ENCODE measurements around the gene PTPRK.
A peak's percentile ranks its signal among the peaks of the same experiment; 100 is the strongest.

Gene PTPRK

GRCh38 chr6:128406453-128406852 lies 113.9 kb downstream of the PTPRK start:
- no peaks in the 10 kb centered on the region for H3K4me1 Mint-ChIP-seq

GRCh38 chr6:128403618-128404444 lies 116.6 kb downstream of the PTPRK start:
- Mint-ChIP-seq H3K4me1 (no peaks in the 10 kb centered on the region), H3K4me3 (no peak overlapping the region), H3K27me3 (ENCODE audit: low read depth) (no peaks in the 10 kb centered on the region), H3K9me3 (no peaks in the 10 kb centered on the region), H3K27ac (no peak overlapping the region), H3K36me3 (ENCODE audit: low read depth) (peaks cover 8% of the 10 kb centered on the region)
- no peak for TF ChIP-seq CTCF (IDR thresholded peaks at IDR 0.05; ENCODE audit: unreplicated experiment in 3 of 3)

More at GRCh38 chr6:128406453-128406852, 113.9 kb downstream of the PTPRK start:
- H3K36me3 Mint-ChIP-seq (ENCODE audit: low read depth), result peaks cover 8% of the 10 kb centered on the region
- no peak overlapping the region for H3K4me3 Mint-ChIP-seq
- no peak for TF ChIP-seq CTCF (IDR thresholded peaks at IDR 0.05; ENCODE audit: unreplicated experiment in 3 of 3)
- H3K27me3 Mint-ChIP-seq (ENCODE audit: low read depth), result no peaks in the 10 kb centered on the region
- H3K27ac Mint-ChIP-seq, result no peak overlapping the region
- H3K9me3 Mint-ChIP-seq, result no peaks in the 10 kb centered on the region

GRCh38 chr6:128400875-128401274 lies 119.5 kb downstream of the PTPRK start:
- Mint-ChIP-seq H3K27me3 (ENCODE audit: low read depth) (no peaks in the 10 kb centered on the region), H3K27ac (no peak overlapping the region), H3K36me3 (ENCODE audit: low read depth) (peaks cover 8% of the 10 kb centered on the region), H3K4me3 (no peak overlapping the region), H3K9me3 (no peaks in the 10 kb centered on the region), H3K4me1 (no peaks in the 10 kb centered on the region)
- TF ChIP-seq CTCF (IDR thresholded peaks at IDR 0.05; ENCODE audit: unreplicated experiment in 3 of 3), result no peak

GRCh38 chr6:128397996-128398395 lies 122.4 kb downstream of the PTPRK start:
- Mint-ChIP-seq H3K9me3 (no peaks in the 10 kb centered on the region), H3K36me3 (ENCODE audit: low read depth) (peaks cover 12% of the 10 kb centered on the region), H3K4me3 (peak overlapping the region in 1 of 3 experiments; percentile 12), H3K27ac (no peak overlapping the region), H3K27me3 (ENCODE audit: low read depth) (no peaks in the 10 kb centered on the region), H3K4me1 (peaks cover 14% of the 10 kb centered on the region)
- TF ChIP-seq CTCF (IDR thresholded peaks at IDR 0.05; ENCODE audit: unreplicated experiment in 3 of 3), result no peak

- H3K4me1 Mint-ChIP-seq, result peaks cover 18% of the 10 kb centered on the region
- no peaks in the 10 kb centered on the region for H3K9me3 Mint-ChIP-seq
- peaks cover 12% of the 10 kb centered on the region for H3K36me3 Mint-ChIP-seq (ENCODE audit: low read depth)
- no peak for TF ChIP-seq CTCF (IDR thresholded peaks at IDR 0.05; ENCODE audit: unreplicated experiment in 3 of 3)
- no peak overlapping the region for H3K4me3 Mint-ChIP-seq
- H3K27me3 Mint-ChIP-seq (ENCODE audit: low read depth), result no peaks in the 10 kb centered on the region
- no peak overlapping the region for H3K27ac Mint-ChIP-seq
Measured at GRCh38 chr6:128395596-128395995, 124.8 kb downstream of the PTPRK start.

- Mint-ChIP-seq H3K36me3 (ENCODE audit: low read depth) (peaks cover 12% of the 10 kb centered on the region), H3K27ac (no peak overlapping the region), H3K4me3 (no peak overlapping the region), H3K4me1 (peaks cover 20% of the 10 kb centered on the region), H3K9me3 (no peaks in the 10 kb centered on the region), H3K27me3 (ENCODE audit: low read depth) (no peaks in the 10 kb centered on the region)
- no peak for TF ChIP-seq CTCF (IDR thresholded peaks at IDR 0.05; ENCODE audit: unreplicated experiment in 3 of 3)
Measured at GRCh38 chr6:128395188-128395587, 125.2 kb downstream of the PTPRK start.

Data from nephron (organoid).